Measurements from ENCODE around the gene YES1. TPM values are rescaled to one million over a fixed set of nuclear protein-coding genes. Genes with fewer than 3 reads are reported as not detected.

The YES1 gene
- total and polyA plus RNA-seq, 2 of the 8 experiments (the other 6 are each of a cell fraction or from before 2014, with no cell fraction given): 14.8 to 94.3 TPM

GRCh38 chr18:837922-838321 lies 25.9 kb upstream of the YES1 start:
- Histone ChIP-seq H3K14ac (ENCODE audit: insufficient read length) (no peak overlapping the region), H3K4ac (replicated peaks; ENCODE audit: insufficient read length, low read depth, low read length) (no peak overlapping the region), H3K4me2 (ENCODE audit: insufficient read depth in 1 of 2, low read depth in 2 of 2, low read length in 2 of 2) (no peak overlapping the region), H4K20me1 (replicated peaks in 1 of 2; ENCODE audit: control insufficient read depth in 1 of 2, insufficient read depth in 2 of 2, low read length in 2 of 2) (peaks cover 0 to 4% of the 10 kb centered on the region in 2 experiments), H3K79me1 (ENCODE audit: low read depth, low read length) (no peaks in the 10 kb centered on the region), H3K36me3 (ENCODE audit: control insufficient read depth in 2 of 4, insufficient read depth in 4 of 4, low read length in 3 of 4) (no peaks in the 10 kb centered on the region), H3K56ac (replicated peaks; ENCODE audit: insufficient read length, low read depth, low read length) (no peak overlapping the region), H2BK5ac (ENCODE audit: low read depth, low read length) (no peak overlapping the region), H3K27ac (ENCODE audit: low read depth, low read length) (no peak overlapping the region), H4K8ac (ENCODE audit: extremely low read depth, insufficient read depth, low read length) (no peak overlapping the region; the same call in 1 of the 2 replicates), H3K27me3 (replicated peaks in 1 of 4; ENCODE audit: control insufficient read depth in 3 of 4, extremely low read depth in 1 of 4, insufficient read depth in 3 of 4, low read length in 3 of 4) (peaks cover 19 to 52% (median 42%) of the 10 kb centered on the region in 4 experiments), H3K79me2 (ENCODE audit: control insufficient read depth in 1 of 2, insufficient read depth in 2 of 2, low read length in 2 of 2) (no peaks in the 10 kb centered on the region), H2AK5ac (ENCODE audit: low read depth, low read length) (no peak overlapping the region), H3K4me3 (ENCODE audit: extremely low read depth in 1 of 4, insufficient read depth in 2 of 4, low read depth in 3 of 4, low read length in 4 of 4) (no peak overlapping the region), H3K23ac (ENCODE audit: insufficient read length) (no peak overlapping the region), H2BK15ac (ENCODE audit: low read length) (no peak overlapping the region), H2BK20ac (ENCODE audit: low read length) (no peak overlapping the region), H3K4me1 (replicated peaks in 1 of 4; ENCODE audit: control insufficient read depth in 3 of 4, insufficient read depth in 4 of 4, low read length in 3 of 4) (no peaks in the 10 kb centered on the region), H2BK120ac (replicated peaks; ENCODE audit: low read depth, low read length) (no peak overlapping the region), H2AFZ (ENCODE audit: low read length) (no peak overlapping the region), H4K5ac (ENCODE audit: insufficient read length, low read depth, low read length) (no peak overlapping the region), H3K9ac (replicated peaks in 1 of 4; ENCODE audit: extremely low read depth in 1 of 4, low read depth in 3 of 4, low read length in 3 of 4) (no peak overlapping the region), H2BK12ac (ENCODE audit: low read depth, low read length) (no peak overlapping the region), H3K9me3 (ENCODE audit: insufficient read depth in 2 of 2, low read depth in 1 of 2, low read length in 1 of 2) (no peaks in the 10 kb centered on the region), H3K23me2 (ENCODE audit: low read depth, low read length) (no peaks in the 10 kb centered on the region), H3K18ac (ENCODE audit: extremely low read depth, low read length) (no peak overlapping the region), H4K91ac (replicated peaks; ENCODE audit: insufficient read length, low read length) (no peak overlapping the region)
- no peak for FAIRE-seq
- DNase-seq (ENCODE audit: low read depth in 1 of 2, low spot score in 2 of 2): no peak
- ChIA-PET CTCF (ENCODE audit: partially characterized antibody) (interaction anchor here (0.6 to 4.7 kb wide), 5 partner anchors 10 to 151 kb away, joined by 3 to 45 read pairs (median 4); no protein-coding TSS in a partner anchor), POLR2A (ENCODE audit: partially characterized antibody) (no interaction called here)
- 86% methylated on average over 2 of the region's 2 CpGs; no CpG with 5 or more reads in 1 of the 2 experiments for WGBS, 2 experiments (ENCODE audit: extremely low coverage in 1 of 2, insufficient coverage in 1 of 2, insufficient read length in 1 of 2, insufficient replicate concordance in 2 of 2, low coverage in 1 of 2, low lambda C conversion rate in 2 of 2, missing lambda C conversion rate in 1 of 2)
- no peak for TF ChIP-seq EZH2 (IDR thresholded peaks at IDR 0.05; ENCODE audit: low read depth, low read length, severe bottlenecking)
